IMR-90 (cell line): Measurements from ENCODE around the gene GPR161. TPM values are rescaled to one million over a fixed set of nuclear protein-coding genes. Genes with fewer than 3 reads are reported as not detected.

ENCODE experiments used
- ATAC-seq: fragments of 200-7000 bp; cut with Tn5 transposase; 2 replicates; pipeline ENCODE4 v1.9.1; 2020; ENCODE audit warnings: low read depth, mild to moderate bottlenecking, moderate library complexity
- BruUV-seq: library from RNA; stranded (reverse); fragments of 400-500 nt; replicated peaks from 2 replicates; lab custom pipeline; 2021; lab: Mats Ljungman, UMichigan
- CTCF ChIA-PET: fragments of 300-600 bp; formaldehyde crosslinking; extraction: SDS; loops from one replicate; lab custom pipeline; 2021; ENCODE audit warnings: antibody characterized with exemption; lab: Yijun Ruan, JAX
- POLR2A ChIA-PET: fragments of 300-600 bp; sonication (Branson Sonifier 250); formaldehyde crosslinking; loops from one replicate; lab custom pipeline; 2022; ENCODE audit warnings: antibody characterized with exemption; ENCODE audit not compliant: unreplicated experiment; lab: Charles Lee
- DNase-seq: peaks from one replicate; pipeline ENCODE4 v3.0.0; 2013
- H2AFZ ChIP-seq: replicated peaks from 2 replicates; pipeline ENCODE3; 2013; ENCODE audit warnings: low read length, mild to moderate bottlenecking; ENCODE audit not compliant: poor library complexity
- H2AK5ac ChIP-seq: 2 replicates; pipeline ENCODE4 v1.6.1; 2013; ENCODE audit warnings: low read depth, low read length, inconsistent platforms
- H2AK9ac ChIP-seq: replicated peaks from 2 replicates; pipeline ENCODE3; 2013; ENCODE audit warnings: mild to moderate bottlenecking, low read depth, low read length, moderate library complexity; ENCODE audit not compliant: poor library complexity
- H2BK120ac ChIP-seq: 2 replicates; pipeline ENCODE4 v1.6.1; 2013; ENCODE audit warnings: low read depth, low read length, inconsistent platforms
- H2BK15ac ChIP-seq: 3 replicates; pipeline ENCODE4 v1.6.1; 2013; ENCODE audit warnings: low read depth, low read length, inconsistent platforms
- H2BK20ac ChIP-seq: 2 replicates; pipeline ENCODE4 v1.6.1; 2013; ENCODE audit warnings: low read depth, mild to moderate bottlenecking, inconsistent platforms, low read length, moderate library complexity
- H2BK5ac ChIP-seq: 2 replicates; pipeline ENCODE4 v1.6.1; 2013; ENCODE audit warnings: mild to moderate bottlenecking, low read depth, low read length, inconsistent platforms; ENCODE audit not compliant: poor library complexity, severe bottlenecking
- H3K14ac ChIP-seq: replicated peaks from 2 replicates; pipeline ENCODE4 v1.6.1; 2013; ENCODE audit warnings: low read depth, low read length, inconsistent platforms
- H3K18ac ChIP-seq: 2 replicates; pipeline ENCODE4 v1.6.1; 2013; ENCODE audit warnings: low read depth, low read length, control low read depth
- H3K23ac ChIP-seq: 2 replicates; pipeline ENCODE4 v1.6.1; 2013; ENCODE audit warnings: low read depth, low read length, inconsistent platforms
- H3K27ac ChIP-seq: 2 replicates; pipeline ENCODE4 v1.5.1; 2013; ENCODE audit warnings: mild to moderate bottlenecking, control low read depth, low read length; ENCODE audit not compliant: insufficient read depth
- H3K27me3 ChIP-seq: 2 replicates; pipeline ENCODE4 v1.6.1; 2013; ENCODE audit warnings: low read length; ENCODE audit not compliant: control insufficient read depth, insufficient read depth
- H3K36me3 ChIP-seq: 2 replicates; pipeline ENCODE4 v1.6.1; 2013; ENCODE audit warnings: low read length, mixed read lengths; ENCODE audit not compliant: control insufficient read depth, insufficient read depth
- H3K4ac ChIP-seq: 2 replicates; pipeline ENCODE4 v1.6.1; 2013; ENCODE audit warnings: low read depth, low read length, inconsistent platforms
- H3K4me1 ChIP-seq: 2 replicates; pipeline ENCODE4 v1.6.1; 2013; ENCODE audit warnings: low read length, mixed read lengths; ENCODE audit not compliant: control insufficient read depth, insufficient read depth
- H3K4me2 ChIP-seq: 2 replicates; pipeline ENCODE4 v1.6.1; 2013; ENCODE audit warnings: low read depth, mild to moderate bottlenecking, control low read depth, low read length, moderate library complexity
- H3K4me3 ChIP-seq: 2 replicates; pipeline ENCODE4 v1.5.1; 2013; ENCODE audit warnings: low read depth, mild to moderate bottlenecking, control low read depth, low read length, moderate library complexity; ENCODE audit not compliant: insufficient read depth
- H3K56ac ChIP-seq: 2 replicates; pipeline ENCODE4 v1.6.1; 2013; ENCODE audit warnings: low read length, inconsistent platforms; ENCODE audit not compliant: insufficient read depth; ENCODE audit errors: extremely low read depth
- H3K79me1 ChIP-seq, 2 experiments: 2 replicates each; pipeline ENCODE4 v1.6.1; 2013; ENCODE audit warnings: low read length in 2 of 2, inconsistent platforms in 1 of 2, low read depth in 1 of 2
- H3K9ac ChIP-seq: 2 replicates; pipeline ENCODE4 v1.6.1; 2013; ENCODE audit warnings: low read depth, low read length, control low read depth
- H3K9me1 ChIP-seq: 2 replicates; pipeline ENCODE4 v1.6.1; 2013; ENCODE audit warnings: low read length, inconsistent platforms; ENCODE audit not compliant: insufficient read depth
- H3K9me3 ChIP-seq: 2 replicates; pipeline ENCODE4 v1.6.1; 2013; ENCODE audit warnings: low read length; ENCODE audit not compliant: control insufficient read depth, insufficient read depth
- H4K20me1 ChIP-seq: 2 replicates; pipeline ENCODE4 v1.6.1; 2013; ENCODE audit warnings: low read length, inconsistent platforms; ENCODE audit not compliant: insufficient read depth
- H4K5ac ChIP-seq: 2 replicates; pipeline ENCODE4 v1.6.1; 2013; ENCODE audit warnings: mild to moderate bottlenecking, low read depth, low read length, control low read depth
- H4K8ac ChIP-seq, 2 experiments: 2 replicates each; pipeline ENCODE4 v1.6.1; 2013; ENCODE audit warnings: low read depth in 2 of 2, low read length in 2 of 2, control low read depth in 1 of 2, inconsistent platforms in 1 of 2
- H4K91ac ChIP-seq: 2 replicates; pipeline ENCODE4 v1.6.1; 2013; ENCODE audit warnings: low read depth, low read length, inconsistent platforms; ENCODE audit not compliant: insufficient read depth
- BHLHE40 ChIP-seq: fragments of 150-350 bp; IDR thresholded peaks from 2 replicates; pipeline ENCODE4 v1.6.1; 2016; ENCODE audit warnings: mild to moderate bottlenecking, low read depth, low read length
- CEBPB ChIP-seq: IDR thresholded peaks from 2 replicates; pipeline ENCODE4 v1.6.1; 2012; ENCODE audit warnings: low read depth, low read length, improper control_type of control experiment
- CHD1 ChIP-seq: IDR thresholded peaks from 2 replicates; pipeline ENCODE4 v1.6.1; 2012; ENCODE audit warnings: low read depth, low read length, improper control_type of control experiment
- CTCF ChIP-seq: conservative IDR thresholded peaks from 2 replicates; pipeline ENCODE4 v1.5.1; 2012; ENCODE audit warnings: mild to moderate bottlenecking, low read depth, low read length, improper control_type of control experiment
- ELK1 ChIP-seq: fragments of 150-350 bp; IDR thresholded peaks from 2 replicates; pipeline ENCODE4 v1.6.1; 2016; ENCODE audit warnings: low read depth, mild to moderate bottlenecking, low read length, moderate library complexity, borderline replicate concordance
- FOS ChIP-seq: fragments of 150-350 bp; IDR thresholded peaks from 2 replicates; pipeline ENCODE4 v1.6.1; 2016; ENCODE audit warnings: low read depth, low read length
- MAFK ChIP-seq: IDR thresholded peaks from 2 replicates; pipeline ENCODE4 v1.6.1; 2012; ENCODE audit warnings: low read depth, low read length, improper control_type of control experiment
- MAZ ChIP-seq: IDR thresholded peaks from 2 replicates; pipeline ENCODE4 v1.6.1; 2012; ENCODE audit warnings: low read depth, mild to moderate bottlenecking, low read length, improper control_type of control experiment, moderate library complexity, borderline replicate concordance
- MXI1 ChIP-seq: IDR thresholded peaks from 2 replicates; pipeline ENCODE4 v1.6.1; 2012; ENCODE audit warnings: low read depth, mild to moderate bottlenecking, low read length, moderate library complexity, borderline replicate concordance
- NFE2L2 ChIP-seq: fragments of 150-350 bp; IDR thresholded peaks from 2 replicates; pipeline ENCODE4 v1.6.1; 2016; ENCODE audit warnings: low read depth, mild to moderate bottlenecking, low read length
- POLR2A ChIP-seq: IDR thresholded peaks from 2 replicates; pipeline ENCODE4 v1.6.1; 2012; ENCODE audit warnings: mild to moderate bottlenecking, low read depth, low read length
- RAD21 ChIP-seq: IDR thresholded peaks from 2 replicates; pipeline ENCODE4 v1.6.1; 2012; ENCODE audit warnings: low read length, improper control_type of control experiment
- RCOR1 ChIP-seq: IDR thresholded peaks from 2 replicates; pipeline ENCODE4 v1.6.1; 2012; ENCODE audit warnings: mild to moderate bottlenecking, low read length, improper control_type of control experiment; ENCODE audit not compliant: insufficient replicate concordance
- RFX5 ChIP-seq: IDR thresholded peaks from 2 replicates; pipeline ENCODE4 v1.8.0; 2012; ENCODE audit warnings: low read depth, mild to moderate bottlenecking, low read length, moderate library complexity
- SMC3 ChIP-seq: fragments of 150-350 bp; IDR thresholded peaks from 2 replicates; pipeline ENCODE4 v1.6.1; 2016; ENCODE audit warnings: low read depth, mild to moderate bottlenecking, antibody characterized with exemption, low read length, moderate library complexity
- USF2 ChIP-seq: fragments of 150-350 bp; IDR thresholded peaks from 2 replicates; pipeline ENCODE4 v1.6.1; 2017; ENCODE audit warnings: mild to moderate bottlenecking, antibody characterized with exemption, low read length, low read depth
- WGBS, 2 experiments: methylation state at CpG; one replicate each; pipeline versions ENCODE4 v1.1.5 to v1.1.7; 2013; ENCODE audit warnings: missing lambda C conversion rate in 2 of 2; ENCODE audit not compliant: insufficient read length in 1 of 2; ENCODE audit errors: extremely low coverage in 2 of 2; 5-methylcytosine and 5-hydroxymethylcytosine counted together
- dilution Hi-C: fragments of 300-500 bp; cut with HindIII; formaldehyde crosslinking; loops from one replicate; pipeline ENCODE4 v1.14.3; 2018; ENCODE audit warnings: low sequenced_read_pairs; ENCODE audit not compliant: unreplicated experiment
- in situ Hi-C: fragments of 300-500 bp; cut with MboI; formaldehyde crosslinking; loops from 3 replicates; pipeline ENCODE4 v1.14.3; 2019; ENCODE audit warnings: low sequenced_read_pairs, inconsistent platforms, mixed read lengths
- intact Hi-C: fragments of 100-400 bp; cut with micrococcal nuclease; formaldehyde crosslinking; loops from 2 replicates; pipeline ENCODE4 v1.10.0; 2022
- polyA plus RNA-seq, 3 experiments: library from polyadenylated mRNA; depleted of rRNA; stranded (reverse); fragments of >200 nt; gene quantifications; 2 replicates each; pipeline ENCODE4 v1.2.3, GENCODE V29; 2012; ENCODE audit warnings: low replicate concordance in 1 of 3
- total RNA-seq: library from RNA; depleted of rRNA; stranded (reverse); fragments of >200 nt; gene quantifications from 2 replicates; pipeline ENCODE4 v1.2.3, GENCODE V29; 2012

Gene GPR161
- total and polyA plus RNA-seq, 2 of the 4 experiments (the other 2 are of a cell fraction): 12.5 to 13.3 TPM

- H3K4ac ChIP-seq: no peak overlapping the region
- H3K23ac ChIP-seq: no peak overlapping the region
- H3K4me3 ChIP-seq: no peak overlapping the region
- intact Hi-C loops: no loop called here
- H4K91ac ChIP-seq: no peak overlapping the region
- WGBS, 2 experiments: no CpG with 5 or more reads among the region's 11 CpGs
- H3K9me3 ChIP-seq: no peaks in the 10 kb centered on the region
- no peak overlapping the region for H4K5ac ChIP-seq
- no TSS peak for BruUV-seq
- H3K27ac ChIP-seq: no peak overlapping the region
- no peak overlapping the region for H3K18ac ChIP-seq
- in situ Hi-C loops: loop anchor here (25.0 kb wide), 1 partner anchor 966 kb away; the partner anchor contains the start of gene ATP1B1
- H2BK15ac ChIP-seq: no peak overlapping the region
- no peak overlapping the region for H3K14ac ChIP-seq
- no peaks in the 10 kb centered on the region for H4K20me1 ChIP-seq
- H3K4me2 ChIP-seq: no peak overlapping the region
- no peak for DNase-seq
- TF ChIP-seq FOS: no peak
- no peak for TF ChIP-seq POLR2A
- no peak for TF ChIP-seq USF2
- TF ChIP-seq MAFK: no peak
- no peak for TF ChIP-seq SMC3
- no peak for TF ChIP-seq MAZ
- TF ChIP-seq RCOR1: no peak
- no peak for TF ChIP-seq CTCF
- TF ChIP-seq MXI1: no peak
- TF ChIP-seq RFX5: no peak
- TF ChIP-seq CEBPB: no peak
- TF ChIP-seq ELK1: no peak
- no peak for TF ChIP-seq CHD1
- no peak for TF ChIP-seq BHLHE40
- no peak for TF ChIP-seq NFE2L2
- no peak for TF ChIP-seq RAD21
- H2BK5ac ChIP-seq: no peak overlapping the region
- no peak overlapping the region for H2BK20ac ChIP-seq
- H3K4me1 ChIP-seq: no peaks in the 10 kb centered on the region
- H3K9ac ChIP-seq: no peak overlapping the region
- H2AK5ac ChIP-seq: no peak overlapping the region
- POLR2A ChIA-PET: no interaction called here
- H2AK9ac ChIP-seq: no peak overlapping the region
- H4K8ac ChIP-seq: no peak overlapping the region
- no peaks in the 10 kb centered on the region for H3K36me3 ChIP-seq
- ATAC-seq: no peak
- H3K27me3 ChIP-seq: peaks cover under 1% of the 10 kb centered on the region; the same call in 1 of the 2 replicates
- H3K79me1 ChIP-seq: no peaks in the 10 kb centered on the region
- H2BK120ac ChIP-seq: no peak overlapping the region
- dilution Hi-C loops: no loop called here
- no peak overlapping the region for H2AFZ ChIP-seq
- CTCF ChIA-PET: no interaction called here
- H3K56ac ChIP-seq: no peak overlapping the region
- no peaks in the 10 kb centered on the region for H3K9me1 ChIP-seq
Observed at GRCh38 chr1:168146626-168147025, 9.9 kb upstream of the GPR161 start.
